Vagina (tissue), 2 donors: ENCODE measurements around the gene PPP3CA.

Experiments
- CTCF ChIP-seq, 3 experiments: fragments of 450-650 bp in 2 of 3; fragments of 200-600 bp in 1 of 3; sonication (generic) in 1 of 3; IDR thresholded peaks; one replicate each; pipeline ENCODE4 v1.5.1; 2017 to 2019; ENCODE audit warnings: antibody characterized with exemption in 3 of 3, mild to moderate bottlenecking in 2 of 3, moderate library complexity in 2 of 3
- POLR2A ChIP-seq, 2 donors: fragments of 450-650 bp; IDR thresholded peaks; one replicate each; pipeline ENCODE4 v1.6.1; 2017; ENCODE audit warnings: antibody characterized with exemption in 2 of 2, mild to moderate bottlenecking in 2 of 2, moderate library complexity in 2 of 2
- POLR2AphosphoS5 ChIP-seq, 2 donors: sonication (generic); formaldehyde crosslinking; IDR thresholded peaks; one replicate each; pipeline ENCODE4 v1.9.0; 2017; ENCODE audit warnings: antibody characterized with exemption in 2 of 2, mild to moderate bottlenecking in 2 of 2, low read depth in 1 of 2; ENCODE audit not compliant: insufficient read depth in 1 of 2

- no peak for TF ChIP-seq CTCF (IDR thresholded peaks at IDR 0.05)
- TF ChIP-seq POLR2A (IDR thresholded peaks at IDR 0.05): no peak
- TF ChIP-seq POLR2AphosphoS5 (IDR thresholded peaks at IDR 0.05; ENCODE audit: insufficient read depth in 1 of 2, low read depth in 1 of 2): no peak
These were observed 94.2 kb downstream of the PPP3CA start for GRCh38 chr4:101253121-101253520.
